Ovary (tissue), 9 donors: ENCODE data around the gene GPC1. TPM values are rescaled to one million over a fixed set of nuclear protein-coding genes. Genes with fewer than 3 reads are reported as not detected.

Experiments used
- DNase-seq, 5 donors: peaks; one replicate each; pipeline ENCODE4 v3.0.0-alpha.2; 2019 to 2020
- H3K27ac ChIP-seq, 2 donors: fragments of 200-600 bp; one replicate each; pipeline versions ENCODE4 v1.5.1 to v1.8.0; 2019 to 2022
- H3K27me3 ChIP-seq: fragments of 200-600 bp; one replicate; pipeline ENCODE4 v1.8.0; 2022
- H3K36me3 ChIP-seq: fragments of 200-600 bp; sonication (generic); one replicate; pipeline ENCODE4 v1.5.1; 2019
- H3K4me1 ChIP-seq: one replicate; pipeline ENCODE4 v1.8.1; 2013; ENCODE audit warnings: mild to moderate bottlenecking, moderate library complexity; ENCODE audit not compliant: insufficient read depth
- H3K4me3 ChIP-seq: fragments of 200-600 bp; sonication (generic); one replicate; pipeline ENCODE4 v1.5.1; 2017
- H3K9me3 ChIP-seq, 2 donors: fragments of 200-600 bp in 1 of 2; sonication (generic) in 1 of 2; one replicate each; pipeline versions ENCODE4 v1.5.1 to v1.8.1; 2013 to 2019; ENCODE audit warnings: mild to moderate bottlenecking in 1 of 2, moderate library complexity in 1 of 2
- EP300 ChIP-seq: sonication (generic); formaldehyde crosslinking; IDR thresholded peaks from one replicate; pipeline ENCODE4 v1.6.1; 2017; ENCODE audit warnings: antibody characterized with exemption
- POLR2A ChIP-seq: fragments of 450-650 bp; IDR thresholded peaks from one replicate; pipeline ENCODE4 v1.6.1; 2017; ENCODE audit warnings: antibody characterized with exemption, mild to moderate bottlenecking, moderate library complexity
- WGBS, 3 donors: extraction: QIAGEN DNeasy Blood & Tissue Kit in 1 of 3; methylation state at CpG; one replicate each; pipeline versions ENCODE4 v1.1.5 to v1.1.7; 2013 to 2017; 5-methylcytosine and 5-hydroxymethylcytosine counted together
- intact Hi-C, 4 donors: fragments of 100-400 bp; cut with DNase I; formaldehyde crosslinking; loops; one replicate each; pipeline versions ENCODE4 v1.11.0 to v1.15.1; 2022 to 2023
- polyA plus RNA-seq, 2 donors: library from polyadenylated mRNA; stranded (reverse); fragments of 200-250 nt in 1 of 2; fragments of 350-450 nt in 1 of 2; fragmentation: Illumina TruSeq in 1 of 2; extraction: RNeasy Lipid Tissue Mini Kit (QIAGEN cat#74804) in 1 of 2; gene quantifications; one replicate each; pipeline ENCODE4 v1.2.3, GENCODE V29; 2013 to 2014
- total RNA-seq, 7 donors: library from RNA; depleted of rRNA in 2 of 7; stranded (reverse); fragments of >200 nt in 2 of 7; fragmentation: NEBNext Ultra II Directional in 3 of 7; extraction: Animal tissue kit (Norgen Biotek cat#: 25700) in 3 of 7; gene quantifications; one replicate each; pipeline versions ENCODE4 v1.1.0 to v1.2.4, GENCODE V29; 2016 to 2023
- TF ChIP-seq, protein P1 (sequence below), 3 donors: fragments of 450-650 bp in 2 of 3; fragments of 200-600 bp in 1 of 3; IDR thresholded peaks; one replicate each; pipeline versions ENCODE4 v1.5.1 to v1.8.0; 2016 to 2022; ENCODE audit warnings: antibody characterized with exemption in 3 of 3, mild to moderate bottlenecking in 1 of 3
- donor health status: DM: no; HTN: no; CAD: no; lungs with moderate emphysema.
- donor health status: DM: no; HTN: no; CAD: no.
- donor health status: Bipolar disorder and iron deficiency.
- donor health status: DM: yes; HTN: yes; CAD: no.
- donor health status: DM: no; HTN: no; CAD: no.
- donor health status: DM: yes; HTN: yes; CAD: no.

GPC1 gene
- total and polyA plus RNA-seq, 9 donors: 2.9 to 149 (median 71.4) TPM

DNA sequence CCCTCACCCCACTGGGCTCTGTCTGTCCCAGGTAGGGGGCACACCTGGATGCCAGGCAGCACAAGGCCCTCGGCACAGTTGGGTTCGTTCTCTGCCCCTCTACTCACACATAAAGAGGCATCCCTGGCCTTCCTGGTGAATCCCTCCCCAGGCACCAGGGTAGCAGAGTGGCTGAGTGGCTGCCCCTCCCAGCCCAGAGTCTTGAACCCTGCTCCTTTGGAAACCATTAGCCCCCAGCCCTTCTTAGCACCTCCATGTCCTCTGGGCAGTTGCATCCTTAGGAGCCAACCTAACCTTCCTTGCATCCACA, 2.0 kb downstream of the GPC1 start:
- 90 to 96% (median 94%) methylated on average over 2 of the region's 2 CpGs for WGBS, 3 donors
- no peaks in the 10 kb centered on the region for H3K27me3 ChIP-seq
- TF ChIP-seq, protein P1, sequence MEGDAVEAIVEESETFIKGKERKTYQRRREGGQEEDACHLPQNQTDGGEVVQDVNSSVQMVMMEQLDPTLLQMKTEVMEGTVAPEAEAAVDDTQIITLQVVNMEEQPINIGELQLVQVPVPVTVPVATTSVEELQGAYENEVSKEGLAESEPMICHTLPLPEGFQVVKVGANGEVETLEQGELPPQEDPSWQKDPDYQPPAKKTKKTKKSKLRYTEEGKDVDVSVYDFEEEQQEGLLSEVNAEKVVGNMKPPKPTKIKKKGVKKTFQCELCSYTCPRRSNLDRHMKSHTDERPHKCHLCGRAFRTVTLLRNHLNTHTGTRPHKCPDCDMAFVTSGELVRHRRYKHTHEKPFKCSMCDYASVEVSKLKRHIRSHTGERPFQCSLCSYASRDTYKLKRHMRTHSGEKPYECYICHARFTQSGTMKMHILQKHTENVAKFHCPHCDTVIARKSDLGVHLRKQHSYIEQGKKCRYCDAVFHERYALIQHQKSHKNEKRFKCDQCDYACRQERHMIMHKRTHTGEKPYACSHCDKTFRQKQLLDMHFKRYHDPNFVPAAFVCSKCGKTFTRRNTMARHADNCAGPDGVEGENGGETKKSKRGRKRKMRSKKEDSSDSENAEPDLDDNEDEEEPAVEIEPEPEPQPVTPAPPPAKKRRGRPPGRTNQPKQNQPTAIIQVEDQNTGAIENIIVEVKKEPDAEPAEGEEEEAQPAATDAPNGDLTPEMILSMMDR (IDR thresholded peaks at IDR 0.05): no peak
- TF ChIP-seq EP300 (no peak), POLR2A (no peak)
- intact Hi-C loops: loop anchor here in 1 of 4 donors (5.0 kb wide), 1 partner anchor 125 kb away; the partner anchor contains the start of gene DUSP28
- no peaks in the 10 kb centered on the region for H3K36me3 ChIP-seq
- no peak overlapping the region for H3K4me3 ChIP-seq
- H3K27ac ChIP-seq: no peak overlapping the region
- H3K4me1 ChIP-seq: peaks cover 17% of the 10 kb centered on the region
- no peak for DNase-seq
- H3K9me3 ChIP-seq: no peaks in the 10 kb centered on the region

DNA sequence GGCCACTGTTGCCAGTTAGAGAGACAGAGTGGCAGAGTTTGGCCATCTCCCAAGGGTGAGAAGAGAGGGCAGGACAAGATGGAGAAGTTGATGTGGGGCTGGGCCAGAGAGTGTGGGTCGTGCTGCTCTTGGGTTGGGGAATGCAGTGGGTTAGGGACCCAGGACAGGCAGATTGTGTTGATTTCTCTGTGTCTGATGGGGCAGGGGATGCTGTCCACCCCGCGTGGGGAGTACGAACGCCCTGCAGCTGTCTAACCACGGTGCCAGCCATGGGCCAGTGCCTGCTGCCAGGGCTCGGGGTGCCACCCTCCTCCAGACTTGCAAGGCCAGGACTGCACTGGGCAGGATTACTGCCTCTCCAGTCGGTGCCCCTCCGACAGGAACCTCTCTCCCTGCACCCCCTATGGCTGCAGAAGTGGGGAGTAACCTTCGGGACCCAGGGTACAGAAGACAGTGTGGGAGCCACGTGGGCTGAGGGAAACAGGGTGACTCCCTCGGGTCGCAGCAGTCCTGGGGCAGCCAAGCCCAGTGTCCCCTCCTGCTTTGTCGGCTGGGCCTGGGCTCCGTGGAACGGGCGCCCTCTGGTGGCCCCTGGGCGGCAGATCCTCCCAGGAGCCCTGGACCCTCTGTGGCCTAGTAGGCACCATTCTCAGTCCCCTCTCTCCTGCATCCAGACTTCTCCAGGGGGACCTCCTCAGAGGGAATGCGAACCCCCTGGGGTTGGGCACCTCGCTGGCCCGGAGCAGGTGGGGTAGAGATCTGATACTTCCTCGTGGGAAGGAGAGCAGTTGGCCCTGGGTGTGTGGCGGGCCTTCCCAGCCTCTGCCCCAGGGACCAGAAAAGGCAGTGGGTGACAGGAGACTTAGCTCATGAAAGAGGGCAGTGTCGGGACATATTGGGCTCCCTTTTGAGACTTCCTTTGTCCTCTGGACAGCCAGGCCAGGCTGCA, 2.7 kb downstream of the GPC1 start:
- intact Hi-C loops: loop anchor here (1.0 to 5.0 kb wide), 3 partner anchors 124 to 206 kb away; partner anchors contain the start of gene DUSP28 (in 1 of the 4)
- TF ChIP-seq, protein P1 (IDR thresholded peaks at IDR 0.05): peak; percentile 91 to 96 (median 92)
- TF ChIP-seq POLR2A (no peak), EP300 (no peak)
- no peaks in the 10 kb centered on the region for H3K36me3 ChIP-seq
- H3K4me3 ChIP-seq: no peak overlapping the region
- H3K27me3 ChIP-seq: no peaks in the 10 kb centered on the region
- peaks cover 17% of the 10 kb centered on the region for H3K4me1 ChIP-seq
- peak; percentile 57 to 83 (median 75) for DNase-seq
- no peak overlapping the region for H3K27ac ChIP-seq
- no peaks in the 10 kb centered on the region for H3K9me3 ChIP-seq
- WGBS, 3 donors: 25 to 34% (median 27%) methylated on average over 19 to 24 of the region's 24 CpGs

DNA sequence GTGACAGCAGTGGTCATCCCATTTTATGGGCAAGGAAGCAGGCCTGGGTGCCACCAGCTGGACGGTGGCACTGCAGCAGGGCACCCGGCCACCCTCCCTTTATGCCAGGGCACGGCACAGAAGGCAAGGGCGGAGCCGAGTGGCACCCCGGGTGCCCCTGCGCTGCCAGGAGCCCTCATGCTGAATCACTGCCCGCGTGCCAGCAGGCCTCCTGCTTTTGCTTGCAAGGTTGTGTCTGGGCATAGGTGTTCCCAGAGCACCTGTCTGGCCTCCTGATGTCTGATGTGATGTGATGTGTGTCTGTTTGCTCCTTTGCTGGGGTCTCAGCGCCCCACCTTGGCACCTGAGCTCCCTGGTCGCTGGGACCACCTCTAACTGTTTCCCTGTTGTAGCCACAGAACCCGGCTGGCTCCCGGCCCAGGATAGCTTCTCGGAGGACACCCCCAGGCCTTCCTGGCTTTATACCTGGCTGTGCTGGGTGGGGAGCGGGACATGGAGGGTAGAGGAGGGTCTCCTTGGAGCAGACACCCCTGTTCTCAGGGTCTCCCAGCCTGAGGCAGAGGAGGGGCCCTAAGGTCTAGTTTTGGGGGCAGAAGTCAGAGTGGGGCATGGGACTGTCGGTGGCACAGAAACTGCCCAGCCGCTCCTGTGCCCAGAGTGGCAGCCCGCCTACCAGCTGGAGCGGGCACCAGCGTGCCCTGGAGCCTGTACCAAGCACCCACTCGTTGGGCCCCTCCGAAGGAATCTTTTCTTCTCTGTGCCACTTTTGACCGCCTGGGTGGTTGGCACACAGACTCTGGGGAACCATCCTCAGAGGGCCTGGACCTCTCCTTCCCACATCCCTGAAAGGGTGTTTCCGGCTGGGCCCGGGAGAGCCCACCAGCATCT, 3.6 kb downstream of the GPC1 start:
- intact Hi-C loops: loop anchor here (1.0 to 5.0 kb wide), 3 partner anchors 123 to 207 kb away; partner anchors contain the start of gene DUSP28 (in 1 of the 4)
- H3K27me3 ChIP-seq: no peaks in the 10 kb centered on the region
- TF ChIP-seq POLR2A: no peak
- TF ChIP-seq, protein P1 (IDR thresholded peaks at IDR 0.05): no peak
- TF ChIP-seq EP300: no peak
- no peaks in the 10 kb centered on the region for H3K36me3 ChIP-seq
- H3K27ac ChIP-seq: no peak overlapping the region
- H3K4me1 ChIP-seq: peaks cover 16% of the 10 kb centered on the region
- H3K4me3 ChIP-seq: no peak overlapping the region
- peak in 4 of 5 donors; percentile 25 to 44 (median 32) for DNase-seq
- no peaks in the 10 kb centered on the region for H3K9me3 ChIP-seq
- 84 to 87% (median 86%) methylated on average over 22 to 25 of the region's 25 CpGs for WGBS, 3 donors

DNA sequence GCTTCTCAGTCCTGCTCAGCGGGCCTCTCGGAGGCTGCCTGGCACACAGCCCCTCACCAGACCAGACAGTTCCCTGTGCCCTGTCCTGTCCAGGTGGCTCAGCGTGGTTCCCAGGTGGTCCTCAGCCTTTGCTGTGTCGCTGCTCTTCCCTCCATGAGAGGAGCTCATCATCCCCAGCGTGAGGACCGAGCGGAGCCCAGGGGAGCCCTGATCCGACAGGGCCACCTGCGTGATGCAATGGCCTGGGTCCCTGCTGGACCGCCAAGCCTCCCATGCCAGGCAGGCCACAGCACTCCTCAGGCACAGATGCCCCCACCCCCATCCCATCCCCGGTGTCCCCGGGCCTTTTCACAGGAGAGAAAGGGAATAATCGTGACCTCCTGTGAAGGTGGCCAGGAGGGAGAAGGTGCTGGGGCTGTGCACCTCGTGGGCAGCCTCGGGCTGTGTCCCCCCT, 4.3 kb downstream of the GPC1 start:
- peak; percentile 6 to 35 (median 21) for DNase-seq
- no peak overlapping the region for H3K27ac ChIP-seq

More for the DNA sequence above, 4.3 kb downstream of the GPC1 start:
- no peaks in the 10 kb centered on the region for H3K27me3 ChIP-seq
- peaks cover 10% of the 10 kb centered on the region for H3K4me1 ChIP-seq
- intact Hi-C loops: loop anchor here in 3 of 4 donors (2.0 to 5.0 kb wide), 2 partner anchors 123 to 207 kb away; partner anchors contain the start of gene DUSP28 (in 1 of the 3)
- no peak for TF ChIP-seq EP300
- TF ChIP-seq, protein P1 (IDR thresholded peaks at IDR 0.05): no peak
- no peak for TF ChIP-seq POLR2A
- WGBS, 3 donors: 88 to 94% (median 89%) methylated on average over 13 to 15 of the region's 15 CpGs
- H3K4me3 ChIP-seq: no peak overlapping the region
- H3K9me3 ChIP-seq: no peaks in the 10 kb centered on the region
- no peaks in the 10 kb centered on the region for H3K36me3 ChIP-seq
